HEK293T (cell line): Measurements from ENCODE around the gene RPL41.

Source experiments
- CTCF ChIA-PET: fragments of 350-600 bp; formaldehyde crosslinking; extraction: SDS; loops from one replicate; lab custom pipeline; 2021; ENCODE audit warnings: antibody characterized with exemption, inconsistent platforms; lab: Yijun Ruan, JAX
- POLR2A ChIA-PET: fragments of 350-600 bp; formaldehyde crosslinking; extraction: SDS; loops from one replicate; lab custom pipeline; 2020; ENCODE audit warnings: antibody characterized with exemption, inconsistent platforms; lab: Yijun Ruan, JAX
- DNase-seq: peaks from one replicate; pipeline ENCODE4 v3.0.0; 2012; ENCODE audit warnings: mixed read lengths; ENCODE audit errors: extremely low spot score
- ARNT ChIP-seq: fragments of 450-650 bp; IDR thresholded peaks from 2 replicates; pipeline ENCODE4 v1.6.1; 2017; ENCODE audit warnings: mild to moderate bottlenecking
- BHLHE40 ChIP-seq: fragments of 450-650 bp; IDR thresholded peaks from 2 replicates; pipeline ENCODE4 v1.6.1; 2016; ENCODE audit warnings: mild to moderate bottlenecking, moderate library complexity, borderline replicate concordance
- CTBP1 ChIP-seq: fragments of 450-650 bp; IDR thresholded peaks from 2 replicates; pipeline ENCODE4 v1.6.1; 2016; ENCODE audit warnings: borderline replicate concordance
- ELF4 ChIP-seq: fragments of 450-650 bp; IDR thresholded peaks from 2 replicates; pipeline ENCODE4 v1.6.1; 2017; ENCODE audit warnings: antibody characterized with exemption
- FOXA1 ChIP-seq: fragments of 450-650 bp; IDR thresholded peaks from 2 replicates; pipeline ENCODE4 v1.6.1; 2016; ENCODE audit warnings: mild to moderate bottlenecking
- FOXK2 ChIP-seq: fragments of 450-650 bp; IDR thresholded peaks from 2 replicates; pipeline ENCODE4 v1.6.1; 2016; ENCODE audit warnings: mild to moderate bottlenecking
- FOXM1 ChIP-seq: fragments of 450-650 bp; IDR thresholded peaks from 2 replicates; pipeline ENCODE4 v1.6.1; 2017; ENCODE audit warnings: mild to moderate bottlenecking, borderline replicate concordance
- HDGF ChIP-seq: fragments of 450-650 bp; IDR thresholded peaks from 2 replicates; pipeline ENCODE4 v1.6.1; 2017; ENCODE audit warnings: antibody characterized with exemption, borderline replicate concordance
- L3MBTL2 ChIP-seq: fragments of 450-650 bp; conservative IDR thresholded peaks from 2 replicates; pipeline ENCODE4 v1.6.1; 2016; ENCODE audit warnings: mild to moderate bottlenecking
- LEF1 ChIP-seq: fragments of 450-650 bp; IDR thresholded peaks from 2 replicates; pipeline ENCODE4 v1.6.1; 2017; ENCODE audit warnings: mild to moderate bottlenecking, borderline replicate concordance
- NFRKB ChIP-seq: fragments of 450-650 bp; IDR thresholded peaks from 2 replicates; pipeline ENCODE4 v1.6.1; 2016; ENCODE audit warnings: mild to moderate bottlenecking, moderate library complexity
- SP1 ChIP-seq: fragments of 450-650 bp; IDR thresholded peaks from 2 replicates; pipeline ENCODE4 v1.6.1; 2017
- SUZ12 ChIP-seq: fragments of 450-650 bp; IDR thresholded peaks from 2 replicates; pipeline ENCODE4 v1.6.1; 2016; ENCODE audit warnings: mild to moderate bottlenecking
- TARDBP ChIP-seq: fragments of 450-650 bp; IDR thresholded peaks from 2 replicates; pipeline ENCODE4 v1.6.1; 2016
- ZNF384 ChIP-seq: fragments of 450-650 bp; IDR thresholded peaks from 2 replicates; pipeline ENCODE4 v1.6.1; 2016
- TF ChIP-seq, protein P1 (sequence below): fragments of 450-650 bp; IDR thresholded peaks from 2 replicates; pipeline ENCODE4 v1.6.1; 2016

The RPL41 gene

DNA sequence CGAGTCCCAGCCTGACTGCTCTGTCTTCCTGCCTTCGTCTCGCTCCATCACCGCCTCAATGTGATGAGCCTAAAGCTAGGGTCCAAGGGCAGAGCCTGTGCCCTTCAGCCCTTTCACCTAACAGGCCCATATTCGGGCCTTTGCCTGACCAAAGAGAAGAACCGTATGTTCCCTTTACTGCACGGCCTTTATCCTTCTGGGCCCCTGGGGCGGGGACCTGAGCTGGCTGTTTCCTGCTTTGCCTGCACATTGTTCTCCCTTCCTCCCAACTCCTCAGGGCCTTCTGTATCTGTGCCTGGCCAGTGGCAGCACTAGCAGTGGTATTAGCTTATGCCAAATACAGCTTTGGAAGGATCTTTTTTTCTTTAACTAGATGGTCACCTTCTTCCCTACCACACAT is 27.4 kb downstream of the RPL41 start:
- CTCF ChIA-PET: interaction anchor here (0.7 kb wide), 1 partner anchor 11 kb away, joined by 3 read pairs; no protein-coding TSS in a partner anchor
- POLR2A ChIA-PET: interaction anchor here (0.7 to 5.9 kb wide), 8 partner anchors 8 to 78 kb away, joined by 3 to 28 read pairs (median 4); partner anchors contain the start of genes ESYT1, MYL6B, RNF41 and ZC3H10
- DNase-seq: no peak
- no peak for TF ChIP-seq FOXA1
- no peak for TF ChIP-seq CTBP1
- TF ChIP-seq HDGF: no peak
- no peak for TF ChIP-seq SUZ12
- TF ChIP-seq TARDBP: no peak
- TF ChIP-seq, protein P1, sequence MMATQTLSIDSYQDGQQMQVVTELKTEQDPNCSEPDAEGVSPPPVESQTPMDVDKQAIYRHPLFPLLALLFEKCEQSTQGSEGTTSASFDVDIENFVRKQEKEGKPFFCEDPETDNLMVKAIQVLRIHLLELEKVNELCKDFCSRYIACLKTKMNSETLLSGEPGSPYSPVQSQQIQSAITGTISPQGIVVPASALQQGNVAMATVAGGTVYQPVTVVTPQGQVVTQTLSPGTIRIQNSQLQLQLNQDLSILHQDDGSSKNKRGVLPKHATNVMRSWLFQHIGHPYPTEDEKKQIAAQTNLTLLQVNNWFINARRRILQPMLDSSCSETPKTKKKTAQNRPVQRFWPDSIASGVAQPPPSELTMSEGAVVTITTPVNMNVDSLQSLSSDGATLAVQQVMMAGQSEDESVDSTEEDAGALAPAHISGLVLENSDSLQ: no peak
- TF ChIP-seq ELF4: no peak
- no peak for TF ChIP-seq LEF1
- TF ChIP-seq FOXK2: no peak
- TF ChIP-seq BHLHE40: no peak
- no peak for TF ChIP-seq ARNT
- TF ChIP-seq FOXM1: no peak
- TF ChIP-seq NFRKB: no peak
- TF ChIP-seq L3MBTL2: no peak
- TF ChIP-seq ZNF384: no peak
- TF ChIP-seq SP1: no peak

DNA sequence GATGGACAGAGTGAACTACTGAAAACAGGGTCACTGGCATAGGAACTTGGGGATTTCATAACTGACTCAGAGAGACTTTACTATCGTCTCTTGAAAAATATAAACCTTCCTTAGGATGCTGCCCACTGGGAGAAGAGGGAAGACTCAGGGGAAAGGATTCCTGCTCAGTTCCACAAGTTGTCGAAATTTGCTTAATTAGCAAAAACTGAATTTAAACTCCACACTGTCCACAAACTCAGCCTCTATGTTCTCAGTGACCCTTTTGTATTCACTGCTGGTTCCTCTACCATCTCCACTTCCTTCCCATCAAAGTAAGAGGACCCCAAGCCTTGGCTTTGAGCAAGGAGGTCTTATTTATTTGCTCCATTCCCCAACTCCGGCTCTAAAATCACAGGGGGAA is 28.8 kb downstream of the RPL41 start:
- TF ChIP-seq L3MBTL2: no peak
- no peak for TF ChIP-seq FOXA1
- TF ChIP-seq BHLHE40: no peak
- TF ChIP-seq SUZ12: no peak
- no peak for TF ChIP-seq HDGF
- no peak for TF ChIP-seq CTBP1
- no peak for TF ChIP-seq SP1
- TF ChIP-seq FOXK2: no peak
- no peak for TF ChIP-seq LEF1
- no peak for TF ChIP-seq FOXM1
- no peak for TF ChIP-seq ELF4
- TF ChIP-seq, protein P1: no peak
- no peak for TF ChIP-seq NFRKB
- DNase-seq: no peak
- ChIA-PET CTCF (interaction anchor here (0.5 kb wide), 1 partner anchor 11 kb away, joined by 3 read pairs; no protein-coding TSS in a partner anchor), POLR2A (interaction anchor here (1.9 to 5.9 kb wide), 2 partner anchors 17 to 27 kb away, joined by 6 to 28 read pairs; partner anchors contain the start of genes ESYT1 and ZC3H10)

GRCh38 chr12:56146492-56147460 is 30.3 kb downstream of the RPL41 start:
- ChIA-PET CTCF (interaction anchor here (0.6 kb wide), 1 partner anchor 70 kb away, joined by 6 read pairs; no protein-coding TSS in a partner anchor), POLR2A (no interaction called here)
- TF ChIP-seq ARNT (no peak), ELF4 (no peak), NFRKB (no peak), FOXM1 (no peak), SUZ12 (no peak)
- DNase-seq: no peak

GRCh38 chr12:56150563-56150962 is 34.1 kb downstream of the RPL41 start:
- ChIA-PET CTCF (no interaction called here), POLR2A (interaction anchor here (0.7 to 1.0 kb wide), 2 partner anchors 23 to 46 kb away, joined by 3 read pairs; partner anchors contain the start of genes ESYT1 and PA2G4)
- no peak for DNase-seq
- TF ChIP-seq FOXM1 (no peak), CTBP1 (no peak), HDGF (no peak), FOXK2 (no peak), L3MBTL2 (no peak), ELF4 (no peak), SP1 (no peak), LEF1 (no peak), BHLHE40 (no peak), TARDBP (no peak), NFRKB (no peak), ARNT (no peak), SUZ12 (no peak), FOXA1 (no peak)

- peak; percentile 56 for DNase-seq
- ChIA-PET CTCF (interaction anchor here (0.7 to 1.0 kb wide), 2 partner anchors 24 to 38 kb away, joined by 3 to 5 read pairs; partner anchors contain the start of genes ESYT1 and SMARCC2), POLR2A (interaction anchor here (0.6 to 1.4 kb wide), 10 partner anchors 9 to 159 kb away, joined by 3 to 20 read pairs (median 5); partner anchors contain the start of genes ESYT1, RNF41 and ZC3H10)
- TF ChIP-seq ZNF384: no peak
- TF ChIP-seq FOXA1: no peak
- no peak for TF ChIP-seq ARNT
- TF ChIP-seq LEF1: no peak
- no peak for TF ChIP-seq FOXK2
- TF ChIP-seq CTBP1: no peak
- no peak for TF ChIP-seq TARDBP
- no peak for TF ChIP-seq ELF4
- TF ChIP-seq, protein P1: no peak
- no peak for TF ChIP-seq SUZ12
- TF ChIP-seq L3MBTL2: no peak; the same call in 1 of the 2 replicates
- no peak for TF ChIP-seq HDGF
- no peak for TF ChIP-seq NFRKB
- no peak for TF ChIP-seq BHLHE40
- no peak for TF ChIP-seq SP1
- no peak for TF ChIP-seq FOXM1
Measured at GRCh38 chr12:56151672-56152131, 35.3 kb downstream of the RPL41 start.
